GM20431 (cell line): ENCODE data around the gene GRP.

Source experiments
- in situ Hi-C: fragments of 300-500 bp; cut with MseI, MboI; formaldehyde crosslinking; loops from one replicate; pipeline ENCODE4 v1.15.0; 2020; ENCODE audit warnings: low sequenced_read_pairs; ENCODE audit not compliant: unreplicated experiment

The GRP gene

GRCh38 chr18:59219672-59220163 lies at the start of gene GRP:
TSS of gene GRP (plus strand) at chr18:59220158. CDS start at chr18:59220266, 108 bp downstream.
- in situ Hi-C loops, result no loop called here

- in situ Hi-C loops, result no loop called here
These were observed 47.2 kb upstream of the GRP start for GRCh38 chr18:59172664-59173249.

GRCh38 chr18:59177485-59177884 lies 42.5 kb upstream of the GRP start:
- in situ Hi-C loops, result no loop called here

GRCh38 chr18:59180150-59180845 lies 39.7 kb upstream of the GRP start:
- in situ Hi-C loops, result no loop called here

- in situ Hi-C loops, result no loop called here
These were observed 37.3 kb upstream of the GRP start for GRCh38 chr18:59182673-59183072.

- in situ Hi-C loops, result no loop called here
These were observed 30.9 kb upstream of the GRP start for GRCh38 chr18:59189008-59189407.

- in situ Hi-C loops, result no loop called here
These were observed 30.2 kb upstream of the GRP start for GRCh38 chr18:59189746-59190145.

- in situ Hi-C loops, result no loop called here
These were observed 23.7 kb upstream of the GRP start for GRCh38 chr18:59196161-59196725.

- in situ Hi-C loops, result no loop called here
These were observed 22.3 kb upstream of the GRP start for GRCh38 chr18:59197636-59198035.

- in situ Hi-C loops, result no loop called here
These were observed 21.7 kb upstream of the GRP start for GRCh38 chr18:59198215-59198614.

GRCh38 chr18:59200787-59201186 lies 19.2 kb upstream of the GRP start:
- in situ Hi-C loops, result no loop called here

GRCh38 chr18:59202258-59202820 lies 17.6 kb upstream of the GRP start:
- in situ Hi-C loops, result no loop called here

GRCh38 chr18:59207506-59207905 lies 12.5 kb upstream of the GRP start:
- in situ Hi-C loops, result no loop called here

- in situ Hi-C loops, result no loop called here
These were observed 11.3 kb upstream of the GRP start for GRCh38 chr18:59208602-59209125.

- in situ Hi-C loops, result no loop called here
These were observed 9.7 kb upstream of the GRP start for GRCh38 chr18:59210299-59210698.

GRCh38 chr18:59211629-59212028 lies 8.3 kb upstream of the GRP start:
- in situ Hi-C loops, result no loop called here

GRCh38 chr18:59218018-59218417 lies 1.9 kb upstream of the GRP start:
- in situ Hi-C loops, result no loop called here

GRCh38 chr18:59220164-59220783 lies 316 bp downstream of the GRP start:
- in situ Hi-C loops, result no loop called here

GRCh38 chr18:59220784-59221765 lies 1.1 kb downstream of the GRP start:
- in situ Hi-C loops, result no loop called here
